ENCODE results near the gene SLC8A1. TPM values are rescaled to one million over a fixed set of nuclear protein-coding genes. Genes with fewer than 3 reads are reported as not detected.

The SLC8A1 gene
- total and polyA plus RNA-seq, 9 donors = 1.3 to 19.7 (median 7.7) TPM

DNA sequence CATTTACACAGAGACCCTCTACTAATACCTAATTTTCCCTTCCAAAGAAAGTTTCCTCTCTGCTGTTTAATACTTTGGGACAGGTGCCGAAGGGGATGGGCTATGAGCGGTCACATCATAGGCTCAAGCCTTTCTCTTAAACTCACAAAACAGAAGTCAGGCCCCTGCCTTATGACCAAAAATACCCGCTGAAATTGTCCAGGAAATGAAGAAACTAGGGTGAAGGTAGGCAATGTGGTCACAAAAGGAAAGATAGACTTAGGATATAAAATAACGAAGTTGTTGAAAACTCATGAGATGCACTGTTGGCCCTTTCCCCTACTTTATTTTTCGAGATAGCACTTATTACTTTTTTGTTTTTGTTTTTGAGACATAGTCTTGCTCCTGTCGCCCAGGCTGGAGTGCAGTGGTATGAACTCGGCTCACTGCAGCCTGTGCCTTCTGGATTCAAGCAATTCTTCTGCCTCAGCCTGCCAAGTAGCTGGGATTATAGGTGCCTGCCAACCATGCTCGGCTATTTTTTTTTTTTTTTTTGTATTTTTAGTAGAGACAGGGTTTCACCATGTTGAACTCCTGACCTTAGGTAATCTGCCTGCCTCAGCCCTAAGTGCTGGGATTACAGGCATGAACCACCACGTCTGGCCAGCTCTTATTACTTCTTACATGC lies 16.3 kb downstream of the SLC8A1 start:
- intact Hi-C loops (cut with DNase I) = loop anchor here in 1 of 4 donors (5.0 kb wide), 1 partner anchor 1072 kb away; no protein-coding TSS in a partner anchor
- no peak overlapping the region for H3K4me3 ChIP-seq
- TF ChIP-seq POLR2A (IDR thresholded peaks at IDR 0.05) = no peak
- TF ChIP-seq, protein P1, sequence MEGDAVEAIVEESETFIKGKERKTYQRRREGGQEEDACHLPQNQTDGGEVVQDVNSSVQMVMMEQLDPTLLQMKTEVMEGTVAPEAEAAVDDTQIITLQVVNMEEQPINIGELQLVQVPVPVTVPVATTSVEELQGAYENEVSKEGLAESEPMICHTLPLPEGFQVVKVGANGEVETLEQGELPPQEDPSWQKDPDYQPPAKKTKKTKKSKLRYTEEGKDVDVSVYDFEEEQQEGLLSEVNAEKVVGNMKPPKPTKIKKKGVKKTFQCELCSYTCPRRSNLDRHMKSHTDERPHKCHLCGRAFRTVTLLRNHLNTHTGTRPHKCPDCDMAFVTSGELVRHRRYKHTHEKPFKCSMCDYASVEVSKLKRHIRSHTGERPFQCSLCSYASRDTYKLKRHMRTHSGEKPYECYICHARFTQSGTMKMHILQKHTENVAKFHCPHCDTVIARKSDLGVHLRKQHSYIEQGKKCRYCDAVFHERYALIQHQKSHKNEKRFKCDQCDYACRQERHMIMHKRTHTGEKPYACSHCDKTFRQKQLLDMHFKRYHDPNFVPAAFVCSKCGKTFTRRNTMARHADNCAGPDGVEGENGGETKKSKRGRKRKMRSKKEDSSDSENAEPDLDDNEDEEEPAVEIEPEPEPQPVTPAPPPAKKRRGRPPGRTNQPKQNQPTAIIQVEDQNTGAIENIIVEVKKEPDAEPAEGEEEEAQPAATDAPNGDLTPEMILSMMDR (IDR thresholded peaks at IDR 0.05) = no peak
- H3K9me3 ChIP-seq = no peaks in the 10 kb centered on the region
- H3K4me1 ChIP-seq (ENCODE audit: insufficient read depth) = no peaks in the 10 kb centered on the region
- no peak for DNase-seq
- no peaks in the 10 kb centered on the region for H3K27me3 ChIP-seq
- H3K36me3 ChIP-seq = no peaks in the 10 kb centered on the region
- WGBS, 3 donors = 77 to 84% (median 80%) methylated on average over 9 of the region's 9 CpGs
- H3K27ac ChIP-seq = no peak overlapping the region

DNA sequence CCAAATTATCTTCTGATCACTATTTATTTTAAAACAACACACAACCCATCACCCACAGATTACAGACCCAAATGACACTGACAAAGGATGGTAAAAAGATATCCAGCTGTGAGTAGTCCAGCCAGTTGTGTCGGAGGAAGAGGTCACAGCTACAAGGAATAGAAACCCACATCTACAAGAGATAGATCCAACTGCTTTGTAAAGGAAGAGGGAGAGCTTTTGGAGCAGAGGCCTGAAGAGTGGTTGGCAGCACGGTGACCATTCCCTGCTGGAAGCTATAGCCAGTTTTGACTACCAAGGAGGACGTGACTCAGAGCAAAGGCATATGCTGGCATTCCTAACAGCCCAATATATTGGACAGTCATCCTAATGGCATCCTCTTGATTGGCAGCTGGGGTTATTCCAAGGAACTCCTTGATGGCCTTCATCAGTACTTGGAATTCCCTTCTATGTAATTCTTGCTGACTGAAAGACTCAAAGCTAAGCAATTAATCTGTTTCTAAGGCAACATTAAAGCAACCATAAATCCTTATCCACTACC lies 17.1 kb downstream of the SLC8A1 start:
- Histone ChIP-seq H3K27me3 (no peaks in the 10 kb centered on the region), H3K36me3 (no peaks in the 10 kb centered on the region), H3K9me3 (no peaks in the 10 kb centered on the region), H3K27ac (no peak overlapping the region), H3K4me1 (ENCODE audit: insufficient read depth) (no peaks in the 10 kb centered on the region), H3K4me3 (no peak overlapping the region)
- DNase-seq = no peak
- TF ChIP-seq POLR2A (IDR thresholded peaks at IDR 0.05) (no peak), EP300 (IDR thresholded peaks at IDR 0.05) (no peak)
- TF ChIP-seq, protein P1 (IDR thresholded peaks at IDR 0.05) = no peak
- 62 to 82% (median 71%) methylated on average over 3 of the region's 3 CpGs for WGBS, 3 donors
- intact Hi-C loops (cut with DNase I) = loop anchor here in 1 of 4 donors (5.0 kb wide), 1 partner anchor 1072 kb away; no protein-coding TSS in a partner anchor

DNA sequence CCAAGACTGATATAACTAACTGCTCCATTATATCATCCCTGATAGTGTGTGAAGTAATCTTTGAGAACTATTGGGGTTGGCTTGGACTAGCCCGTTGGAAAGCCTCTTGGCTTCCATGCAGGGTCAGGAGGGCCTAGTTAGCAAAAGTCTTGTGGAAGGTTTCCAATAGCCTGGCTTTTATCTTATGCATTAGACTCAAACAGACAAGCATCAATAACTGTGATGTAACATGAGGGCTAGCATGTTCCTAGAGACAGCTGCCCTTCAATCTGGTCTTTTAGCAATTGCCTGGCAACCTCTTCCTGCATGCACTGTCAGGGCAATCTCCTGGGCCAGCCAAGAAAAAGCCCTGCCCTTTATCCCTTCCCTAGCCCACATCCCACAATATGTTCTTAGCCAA lies 18.2 kb downstream of the SLC8A1 start:
- 11 to 24% (median 15%) methylated on average over 1 of the region's 1 CpG for WGBS, 3 donors
- H3K27ac ChIP-seq = no peak overlapping the region
- H3K4me1 ChIP-seq (ENCODE audit: insufficient read depth) = no peaks in the 10 kb centered on the region
- no peak for DNase-seq
- H3K27me3 ChIP-seq = no peaks in the 10 kb centered on the region
- H3K9me3 ChIP-seq = no peaks in the 10 kb centered on the region
- H3K4me3 ChIP-seq = no peak overlapping the region
- intact Hi-C loops (cut with DNase I) = no loop called here
- TF ChIP-seq, protein P1 (IDR thresholded peaks at IDR 0.05) = no peak
- no peak for TF ChIP-seq EP300 (IDR thresholded peaks at IDR 0.05)
- no peak for TF ChIP-seq POLR2A (IDR thresholded peaks at IDR 0.05)
- H3K36me3 ChIP-seq = no peaks in the 10 kb centered on the region

DNA sequence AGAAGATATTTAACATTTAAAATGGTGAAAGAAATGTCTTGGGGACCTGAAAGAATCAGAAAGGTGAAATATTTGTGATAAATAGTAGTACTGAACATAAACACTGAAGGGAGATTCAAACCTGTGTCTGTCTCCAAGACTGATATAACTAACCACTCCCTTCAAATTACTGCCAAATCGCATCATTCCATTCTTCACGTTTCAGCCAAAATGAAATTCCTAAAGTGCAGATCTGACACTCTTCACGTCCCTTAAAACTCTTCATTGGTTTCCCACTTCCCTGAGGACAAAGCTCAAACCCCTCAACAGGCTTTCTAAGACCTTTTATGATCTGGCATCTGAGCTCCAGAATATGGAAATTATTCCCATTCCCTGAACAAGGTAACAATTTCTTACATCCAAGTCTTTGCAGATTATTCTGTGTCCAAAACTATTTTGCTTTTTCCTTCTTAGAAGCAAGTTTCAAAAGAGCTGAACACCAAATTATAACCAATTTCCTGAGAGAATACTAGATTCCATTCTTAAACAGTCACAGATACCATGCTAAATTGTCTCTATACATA lies 18.9 kb downstream of the SLC8A1 start:
- DNase-seq = no peak
- Histone ChIP-seq H3K4me1 (ENCODE audit: insufficient read depth) (no peaks in the 10 kb centered on the region), H3K9me3 (no peaks in the 10 kb centered on the region), H3K27me3 (no peaks in the 10 kb centered on the region), H3K4me3 (no peak overlapping the region), H3K36me3 (no peaks in the 10 kb centered on the region), H3K27ac (no peak overlapping the region)
- TF ChIP-seq, protein P1 (IDR thresholded peaks at IDR 0.05) = no peak
- TF ChIP-seq EP300 (IDR thresholded peaks at IDR 0.05) = no peak
- TF ChIP-seq POLR2A (IDR thresholded peaks at IDR 0.05) = no peak
- intact Hi-C loops (cut with DNase I) = no loop called here
- 24 to 36% (median 32%) methylated on average over 3 of the region's 3 CpGs for WGBS, 3 donors
